ENCODE measurements around the gene NKD1. TPM values are rescaled to one million over a fixed set of nuclear protein-coding genes. Genes with fewer than 3 reads are reported as not detected.

Gene NKD1
- total RNA-seq, 1 experiment from 2014 or later: 11.4 TPM

GRCh38 chr16:50636753-50637374 lies 88.7 kb downstream of the NKD1 start:
- RAD21 ChIA-PET (ENCODE audit: low non-redundant PET in 1 of 2, low total read pairs in 2 of 2, uncharacterized antibody in 2 of 2, unreplicated experiment in 2 of 2): no interaction called here
- ATAC-seq: no peak
- no peaks in the 10 kb centered on the region for H3K27me3 ChIP-seq (ENCODE audit: insufficient read depth, low read length)

GRCh38 chr16:50637716-50638602 lies 89.8 kb downstream of the NKD1 start:
- TF ChIP-seq ZFX (IDR thresholded peaks at IDR 0.05): no peak
- no peak for TF ChIP-seq SRF (IDR thresholded peaks at IDR 0.05; ENCODE audit: low read depth)
- no peak for TF ChIP-seq YY1 (IDR thresholded peaks at IDR 0.05; ENCODE audit: extremely low read depth, insufficient replicate concordance, low read depth, low read length)
- TF ChIP-seq SP1 (IDR thresholded peaks at IDR 0.05; ENCODE audit: low read depth): no peak
- no peak for TF ChIP-seq CBX3 (IDR thresholded peaks at IDR 0.05; ENCODE audit: low read depth)
- TF ChIP-seq SIN3A (IDR thresholded peaks at IDR 0.05; ENCODE audit: low read depth): no peak
- no peak for TF ChIP-seq EZH2 (IDR thresholded peaks at IDR 0.05)
- TF ChIP-seq POLR2A (IDR thresholded peaks at IDR 0.05; ENCODE audit: borderline replicate concordance, extremely low read depth, insufficient read depth, insufficient read length): no peak
- TF ChIP-seq ATF3 (IDR thresholded peaks at IDR 0.05): no peak
- TF ChIP-seq MAX (IDR thresholded peaks at IDR 0.05): no peak
- no peak for TF ChIP-seq CEBPB (IDR thresholded peaks at IDR 0.05; ENCODE audit: low read depth)
- no peak for TF ChIP-seq EGR1 (IDR thresholded peaks at IDR 0.05; ENCODE audit: low read depth)
- Histone ChIP-seq H3K9me3 (ENCODE audit: control insufficient read depth in 1 of 2, insufficient read depth in 1 of 2, low read depth in 1 of 2, low read length in 2 of 2) (no peaks in the 10 kb centered on the region), H3K27ac (ENCODE audit: low read depth, low read length) (no peak overlapping the region), H3K9me2 (ENCODE audit: insufficient read depth) (no peaks in the 10 kb centered on the region), H3K36me3 (ENCODE audit: control insufficient read depth in 1 of 2, insufficient read depth in 2 of 2, low read length in 2 of 2) (no peaks in the 10 kb centered on the region), H3K4me1 (ENCODE audit: control insufficient read depth in 1 of 2, insufficient read depth in 2 of 2, low read length in 2 of 2) (peaks cover 0 to 6% of the 10 kb centered on the region in 2 experiments; a peak in 1 of 4 replicates), H3K27me3 (ENCODE audit: insufficient read depth, low read length) (no peaks in the 10 kb centered on the region), H3K9ac (ENCODE audit: low read length) (no peak overlapping the region), H3K79me2 (ENCODE audit: insufficient read depth, low read length) (no peaks in the 10 kb centered on the region), H4K20me1 (ENCODE audit: insufficient read depth) (no peaks in the 10 kb centered on the region), H3K4me2 (ENCODE audit: low read length) (no peak overlapping the region), H3K4me3 (replicated peaks in 1 of 2; ENCODE audit: low read depth in 1 of 2, low read length in 2 of 2) (no peak overlapping the region), H2AFZ (ENCODE audit: low read depth, low read length, poor library complexity, severe bottlenecking) (no peak overlapping the region)
- ATAC-seq (no peak), DNase-seq (ENCODE audit: low read depth, low spot score) (no peak)
- no TSS peak for BruUV-seq (replicated peaks)
- CTCF ChIA-PET: no interaction called here
- POLR2A ChIA-PET: no interaction called here
- RAD21 ChIA-PET (ENCODE audit: low non-redundant PET in 1 of 2, low total read pairs in 2 of 2, uncharacterized antibody in 2 of 2, unreplicated experiment in 2 of 2): no interaction called here
- intact Hi-C loops (cut with micrococcal nuclease): no loop called here

More at GRCh38 chr16:50636753-50637374, 88.7 kb downstream of the NKD1 start:
- CTCF ChIA-PET: no interaction called here
- Histone ChIP-seq H2AFZ (ENCODE audit: low read depth, low read length, poor library complexity, severe bottlenecking) (no peak overlapping the region), H3K9me3 (ENCODE audit: control insufficient read depth in 1 of 2, insufficient read depth in 1 of 2, low read depth in 1 of 2, low read length in 2 of 2) (no peaks in the 10 kb centered on the region), H3K4me2 (ENCODE audit: low read length) (no peak overlapping the region), H3K27ac (ENCODE audit: low read depth, low read length) (no peak overlapping the region), H3K4me1 (ENCODE audit: control insufficient read depth in 1 of 2, insufficient read depth in 2 of 2, low read length in 2 of 2) (peaks cover 0 to 6% of the 10 kb centered on the region in 2 experiments; a peak in 1 of 4 replicates), H4K20me1 (ENCODE audit: insufficient read depth) (no peaks in the 10 kb centered on the region), H3K9me2 (ENCODE audit: insufficient read depth) (no peaks in the 10 kb centered on the region), H3K4me3 (replicated peaks in 1 of 2; ENCODE audit: low read depth in 1 of 2, low read length in 2 of 2) (no peak overlapping the region), H3K9ac (ENCODE audit: low read length) (no peak overlapping the region), H3K36me3 (ENCODE audit: control insufficient read depth in 1 of 2, insufficient read depth in 2 of 2, low read length in 2 of 2) (no peaks in the 10 kb centered on the region), H3K79me2 (ENCODE audit: insufficient read depth, low read length) (no peaks in the 10 kb centered on the region)
- no TSS peak for BruUV-seq (replicated peaks)
- no peak for DNase-seq (ENCODE audit: low read depth, low spot score)
- POLR2A ChIA-PET: no interaction called here
- intact Hi-C loops (cut with micrococcal nuclease): no loop called here
- TF ChIP-seq SRF (IDR thresholded peaks at IDR 0.05; ENCODE audit: low read depth) (no peak), TCF7L2 (IDR thresholded peaks at IDR 0.05; ENCODE audit: borderline replicate concordance, extremely low read depth, insufficient read depth, insufficient read length) (no peak), FOSL1 (IDR thresholded peaks at IDR 0.05; ENCODE audit: low read depth) (no peak), YY1 (IDR thresholded peaks at IDR 0.05; ENCODE audit: extremely low read depth, insufficient replicate concordance, low read depth, low read length) (no peak), JUND (IDR thresholded peaks at IDR 0.05) (no peak), EGR1 (IDR thresholded peaks at IDR 0.05; ENCODE audit: low read depth) (no peak), RAD21 (IDR thresholded peaks at IDR 0.05; ENCODE audit: low read depth) (no peak)
